ENCODE measurements around the gene PRKCH.

- TF ChIP-seq, protein P1, sequence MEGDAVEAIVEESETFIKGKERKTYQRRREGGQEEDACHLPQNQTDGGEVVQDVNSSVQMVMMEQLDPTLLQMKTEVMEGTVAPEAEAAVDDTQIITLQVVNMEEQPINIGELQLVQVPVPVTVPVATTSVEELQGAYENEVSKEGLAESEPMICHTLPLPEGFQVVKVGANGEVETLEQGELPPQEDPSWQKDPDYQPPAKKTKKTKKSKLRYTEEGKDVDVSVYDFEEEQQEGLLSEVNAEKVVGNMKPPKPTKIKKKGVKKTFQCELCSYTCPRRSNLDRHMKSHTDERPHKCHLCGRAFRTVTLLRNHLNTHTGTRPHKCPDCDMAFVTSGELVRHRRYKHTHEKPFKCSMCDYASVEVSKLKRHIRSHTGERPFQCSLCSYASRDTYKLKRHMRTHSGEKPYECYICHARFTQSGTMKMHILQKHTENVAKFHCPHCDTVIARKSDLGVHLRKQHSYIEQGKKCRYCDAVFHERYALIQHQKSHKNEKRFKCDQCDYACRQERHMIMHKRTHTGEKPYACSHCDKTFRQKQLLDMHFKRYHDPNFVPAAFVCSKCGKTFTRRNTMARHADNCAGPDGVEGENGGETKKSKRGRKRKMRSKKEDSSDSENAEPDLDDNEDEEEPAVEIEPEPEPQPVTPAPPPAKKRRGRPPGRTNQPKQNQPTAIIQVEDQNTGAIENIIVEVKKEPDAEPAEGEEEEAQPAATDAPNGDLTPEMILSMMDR (IDR thresholded peaks at IDR 0.05; ENCODE audit: insufficient read depth, low read length, poor library complexity, severe bottlenecking) = no peak
- no peak for TF ChIP-seq EZH2phosphoT487 (conservative IDR thresholded peaks at IDR 0.05; ENCODE audit: low read length)
Measured at GRCh38 chr14:61454545-61454944, 133.2 kb downstream of the PRKCH start.

Data from SU-DHL-6 (cell line).